KOPT-K1 (cell line): ENCODE data around the gene SAT2.
A peak's percentile ranks its signal among the peaks of the same experiment; 100 is the strongest.

Experiments used
- H3K27ac ChIP-seq: fragments of 200-600 bp; sonication (generic); 2 replicates; pipeline ENCODE4 v1.5.1; 2016; ENCODE audit warnings: antibody characterized with exemption, mild to moderate bottlenecking, low read depth, low read length; ENCODE audit not compliant: poor library complexity, severe bottlenecking
- H3K36me3 ChIP-seq: fragments of 200-600 bp; sonication (generic); 2 replicates; pipeline ENCODE4 v1.5.1; 2017; ENCODE audit warnings: antibody characterized with exemption, mild to moderate bottlenecking, low read length, moderate library complexity; ENCODE audit not compliant: insufficient read depth
- H3K9me3 ChIP-seq: fragments of 200-600 bp; sonication (generic); 2 replicates; pipeline ENCODE4 v1.5.1; 2017; ENCODE audit warnings: antibody characterized with exemption, low read length, mild to moderate bottlenecking; ENCODE audit not compliant: insufficient read depth, poor library complexity, severe bottlenecking

Gene SAT2

GRCh38 chr17:7589204-7589868 is 38.3 kb downstream of the SAT2 start:
- no peak overlapping the region for H3K27ac ChIP-seq
- H3K36me3 ChIP-seq = peaks cover 88% of the 10 kb centered on the region
- H3K9me3 ChIP-seq = no peaks in the 10 kb centered on the region

DNA sequence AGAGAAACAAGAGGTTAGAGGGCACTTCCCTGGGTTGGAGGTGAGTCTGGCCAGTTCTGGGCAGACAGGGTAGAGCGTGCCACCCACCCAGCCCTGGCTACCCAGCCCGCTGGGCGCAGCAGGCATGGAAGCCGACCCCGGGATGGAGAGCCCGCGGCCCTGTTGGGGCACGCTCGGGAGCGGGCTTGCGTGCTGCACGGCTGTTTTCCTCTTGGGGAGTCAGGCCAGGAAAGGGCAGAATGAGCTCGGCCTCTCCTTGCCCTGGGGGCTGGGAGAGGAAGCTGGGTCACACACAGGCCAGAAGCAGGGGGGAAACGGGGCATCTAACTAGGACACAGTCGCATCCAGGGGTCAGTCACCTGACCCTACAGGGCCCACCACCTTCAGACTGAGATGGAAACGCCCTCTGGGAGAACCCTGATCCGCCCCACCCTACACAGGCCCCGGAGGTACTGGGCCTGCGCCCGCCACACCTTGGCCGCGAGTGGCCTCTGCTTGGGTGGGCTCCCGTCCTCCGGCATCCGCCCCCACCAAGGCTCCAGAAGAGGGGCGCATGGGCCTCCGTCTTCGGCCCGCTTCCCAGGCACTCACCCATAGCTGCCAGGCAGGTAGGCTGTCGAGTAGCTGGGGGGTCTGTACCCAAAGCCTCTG is 38.9 kb downstream of the SAT2 start:
- Histone ChIP-seq H3K9me3 (no peaks in the 10 kb centered on the region), H3K36me3 (peaks cover 81% of the 10 kb centered on the region), H3K27ac (no peak overlapping the region)

- peaks cover 71% of the 10 kb centered on the region for H3K36me3 ChIP-seq
- H3K9me3 ChIP-seq = no peaks in the 10 kb centered on the region
- no peak overlapping the region for H3K27ac ChIP-seq
Measured at GRCh38 chr17:7587420-7588151, 40.0 kb downstream of the SAT2 start.

DNA sequence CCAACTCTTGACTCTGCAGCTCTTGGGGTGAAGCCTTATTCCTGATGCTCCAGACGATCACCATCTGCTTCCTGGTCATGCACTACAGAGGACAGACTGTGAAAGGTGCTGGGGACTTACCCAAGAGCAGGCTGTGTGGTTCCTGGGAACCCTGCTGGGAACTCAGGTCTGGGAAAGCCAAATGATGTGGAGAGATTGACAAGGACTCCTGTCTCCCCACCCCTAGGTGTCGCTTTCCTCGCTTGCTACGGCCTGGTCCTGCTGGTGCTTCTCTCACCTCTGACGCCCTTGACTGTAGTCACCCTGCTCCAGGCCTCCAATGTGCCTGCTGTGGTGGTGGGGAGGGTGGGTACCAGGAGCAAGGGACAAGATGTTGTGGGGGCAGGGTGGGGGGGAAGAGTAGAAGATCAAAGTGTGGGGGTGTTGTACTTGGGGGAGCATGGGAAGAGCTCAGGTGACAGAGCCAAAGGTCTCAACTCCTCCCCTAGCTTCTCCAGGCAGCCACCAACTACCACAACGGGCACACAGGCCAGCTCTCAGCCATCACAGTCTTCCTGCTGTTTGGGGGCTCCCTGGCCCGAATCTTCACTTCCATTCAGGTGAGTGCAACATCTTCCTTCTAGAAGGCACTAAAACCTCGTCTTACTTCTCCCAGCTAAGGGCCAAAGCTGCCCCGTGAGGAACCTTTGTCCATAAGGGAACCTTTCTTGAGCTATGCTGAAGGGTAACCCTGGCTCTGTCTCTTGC is 40.8 kb downstream of the SAT2 start:
- H3K27ac ChIP-seq = no peak overlapping the region
- no peaks in the 10 kb centered on the region for H3K9me3 ChIP-seq
- H3K36me3 ChIP-seq = peaks cover 69% of the 10 kb centered on the region

DNA sequence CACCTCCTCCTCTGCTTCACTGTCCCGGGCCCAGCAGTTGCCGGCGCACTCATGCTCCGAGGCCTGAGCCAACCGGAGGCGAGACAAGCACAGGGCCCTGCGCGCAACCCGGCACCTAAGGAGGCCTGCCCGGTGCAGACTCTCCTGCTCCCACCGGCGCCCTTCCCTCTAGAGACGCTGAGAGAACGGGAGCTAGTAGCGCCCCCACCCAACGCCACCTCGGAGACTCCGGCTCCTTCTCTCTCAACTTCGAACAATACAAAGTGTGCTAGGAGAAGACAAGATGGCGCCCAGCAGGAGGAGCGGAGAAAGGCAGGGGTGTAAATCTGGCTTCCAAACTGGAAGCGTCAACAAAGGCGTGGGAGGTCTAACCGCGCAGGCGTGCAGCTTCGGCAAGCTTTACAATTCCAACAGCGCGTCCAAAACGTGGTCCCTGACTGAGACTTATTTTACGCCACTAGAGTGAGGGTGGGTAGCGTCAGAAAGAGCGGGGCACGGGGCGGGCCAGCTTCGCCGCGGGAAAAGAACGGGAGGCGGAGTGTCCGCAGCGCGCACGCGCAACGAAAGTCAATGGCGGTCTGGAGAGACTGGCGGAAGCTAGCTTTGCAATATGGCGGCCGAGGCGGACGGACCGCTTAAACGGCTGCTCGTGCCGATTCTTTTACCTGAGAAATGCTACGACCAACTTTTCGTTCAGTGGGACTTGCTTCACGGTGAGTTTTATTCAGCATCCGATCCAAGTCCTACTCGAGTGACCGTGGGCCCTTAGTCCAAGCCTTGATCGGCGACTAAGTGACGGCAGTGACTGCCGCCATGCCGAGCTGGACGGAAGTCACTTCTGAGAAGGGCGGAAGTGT is 44.1 kb downstream of the SAT2 start, which contains the start of gene MPDU1:
Gene MPDU1 (plus strand): TSS at position 600 of the 857 bp plus-strand sequence. CDS start 11 bp downstream, at position 611.
- Histone ChIP-seq H3K9me3 (no peaks in the 10 kb centered on the region), H3K36me3 (peaks cover 64% of the 10 kb centered on the region), H3K27ac (peak within 1 kb of the TSS; percentile 94)

DNA sequence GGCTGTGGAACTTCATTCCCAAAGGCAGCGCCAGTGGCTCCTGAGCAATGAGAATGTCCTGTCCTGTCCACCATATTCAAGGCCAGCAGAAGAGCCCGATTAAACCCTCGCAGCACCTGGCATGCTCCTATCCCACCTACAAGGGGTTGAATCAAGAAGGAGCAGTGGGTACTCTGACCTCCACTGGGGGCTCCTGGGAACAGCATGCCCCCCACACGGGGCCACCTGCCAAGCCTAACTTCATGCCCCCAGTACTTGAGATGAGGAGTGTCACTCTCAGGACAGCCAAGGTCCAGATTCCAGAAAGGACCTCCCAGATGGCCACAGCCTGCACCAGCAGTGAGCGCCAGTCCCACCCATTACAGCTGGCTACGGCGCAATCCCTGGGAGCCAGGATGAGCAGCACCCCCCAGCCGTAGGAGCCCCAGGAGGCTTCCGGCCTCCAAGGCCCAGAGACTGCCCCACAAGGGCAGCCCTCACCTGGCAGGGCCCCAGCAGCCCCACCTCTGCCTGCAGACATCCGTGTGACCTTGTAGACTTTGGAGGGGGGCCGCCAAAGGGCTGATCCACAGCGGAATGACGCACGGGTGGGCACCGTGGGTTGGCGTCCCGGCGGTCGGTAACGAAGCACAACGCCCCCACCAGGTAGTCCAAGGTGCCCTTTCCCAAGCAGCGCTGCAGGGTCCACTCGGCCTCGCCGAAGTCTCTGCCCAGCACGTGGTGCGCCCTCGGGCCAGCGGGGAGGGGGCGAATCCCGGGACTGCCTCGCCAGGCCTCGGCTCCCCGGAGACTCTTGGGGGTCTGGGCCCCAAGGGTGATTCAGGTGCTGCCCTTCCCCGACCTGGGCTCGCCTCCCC is 45.0 kb downstream of the SAT2 start:
- peak overlapping the region; percentile 94 for H3K27ac ChIP-seq
- no peaks in the 10 kb centered on the region for H3K9me3 ChIP-seq
- peaks cover 64% of the 10 kb centered on the region for H3K36me3 ChIP-seq

GRCh38 chr17:7580604-7581575 is 46.7 kb downstream of the SAT2 start:
- Histone ChIP-seq H3K9me3 (no peaks in the 10 kb centered on the region), H3K36me3 (peaks cover 64% of the 10 kb centered on the region), H3K27ac (no peak overlapping the region)

DNA sequence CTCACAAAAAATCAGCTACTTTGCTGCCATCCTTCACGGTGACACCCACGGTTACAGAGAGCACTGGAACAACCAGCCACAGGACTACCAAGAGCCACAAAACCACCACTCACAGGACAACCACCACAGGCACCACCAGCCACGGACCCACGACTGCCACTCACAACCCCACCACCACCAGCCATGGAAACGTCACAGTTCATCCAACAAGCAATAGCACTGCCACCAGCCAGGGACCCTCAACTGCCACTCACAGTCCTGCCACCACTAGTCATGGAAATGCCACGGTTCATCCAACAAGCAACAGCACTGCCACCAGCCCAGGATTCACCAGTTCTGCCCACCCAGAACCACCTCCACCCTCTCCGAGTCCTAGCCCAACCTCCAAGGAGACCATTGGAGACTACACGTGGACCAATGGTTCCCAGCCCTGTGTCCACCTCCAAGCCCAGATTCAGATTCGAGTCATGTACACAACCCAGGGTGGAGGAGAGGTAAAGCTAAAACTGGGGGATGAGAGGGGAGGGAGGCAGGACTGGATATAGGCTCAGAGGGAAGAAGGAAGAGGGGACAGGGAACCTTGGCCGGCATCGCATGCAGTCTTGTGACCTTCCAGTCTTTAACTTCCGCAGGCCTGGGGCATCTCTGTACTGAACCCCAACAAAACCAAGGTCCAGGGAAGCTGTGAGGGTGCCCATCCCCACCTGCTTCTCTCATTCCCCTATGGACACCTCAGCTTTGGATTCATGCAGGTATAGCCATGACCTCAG is 47.6 kb downstream of the SAT2 start:
- Histone ChIP-seq H3K36me3 (peaks cover 69% of the 10 kb centered on the region), H3K9me3 (no peaks in the 10 kb centered on the region), H3K27ac (peak overlapping the region; percentile 44)

GRCh38 chr17:7579001-7579833 is 48.4 kb downstream of the SAT2 start, which contains the start of gene CD68:
Gene CD68, plus strand, starts transcription at chr17:7579638. Its CDS starts 40 bp downstream, at chr17:7579678.
- Histone ChIP-seq H3K27ac (peak within 1 kb of the TSS; percentile 44), H3K9me3 (no peaks in the 10 kb centered on the region), H3K36me3 (peaks cover 77% of the 10 kb centered on the region)

DNA sequence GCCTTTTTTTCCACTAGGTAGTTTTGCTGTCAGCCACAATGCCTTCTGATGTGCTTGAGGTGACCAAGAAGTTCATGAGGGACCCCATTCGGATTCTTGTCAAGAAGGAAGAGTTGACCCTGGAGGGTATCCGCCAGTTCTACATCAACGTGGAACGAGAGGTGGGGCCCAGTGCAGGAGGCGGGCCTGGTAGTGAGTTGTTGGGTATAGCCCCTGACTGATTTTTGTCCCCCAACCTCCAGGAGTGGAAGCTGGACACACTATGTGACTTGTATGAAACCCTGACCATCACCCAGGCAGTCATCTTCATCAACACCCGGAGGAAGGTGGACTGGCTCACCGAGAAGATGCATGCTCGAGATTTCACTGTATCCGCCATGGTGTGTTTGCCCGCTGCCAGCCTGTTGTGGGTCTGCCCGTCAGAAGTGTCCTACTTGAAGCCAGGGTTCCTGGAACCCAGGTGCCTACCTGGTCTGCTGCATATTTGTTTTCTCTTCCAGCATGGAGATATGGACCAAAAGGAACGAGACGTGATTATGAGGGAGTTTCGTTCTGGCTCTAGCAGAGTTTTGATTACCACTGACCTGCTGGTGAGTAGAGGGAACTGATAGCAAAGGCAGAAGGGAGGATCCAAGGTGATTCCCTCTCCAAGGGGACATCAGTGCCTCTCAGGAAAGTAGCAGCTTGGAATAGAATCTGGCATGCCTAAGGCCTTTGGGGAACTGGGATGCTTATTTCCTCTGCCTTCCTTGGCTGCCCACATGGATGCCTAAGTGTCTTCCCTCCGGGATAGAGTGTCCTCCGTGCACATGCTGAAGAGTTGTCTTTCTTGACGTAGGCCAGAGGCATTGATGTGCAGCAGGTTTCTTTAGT is 50.1 kb downstream of the SAT2 start:
- no peak overlapping the region for H3K27ac ChIP-seq
- no peaks in the 10 kb centered on the region for H3K9me3 ChIP-seq
- H3K36me3 ChIP-seq = peaks cover 81% of the 10 kb centered on the region
